PC-3 (cell line): ENCODE measurements around the gene TXNL4A. TPM values are rescaled to one million over a fixed set of nuclear protein-coding genes. Genes with fewer than 3 reads are reported as not detected.

Experiments
- ATAC-seq: fragments of 200-7000 bp; cut with Tn5 transposase; 2 replicates; pipeline ENCODE4 v1.9.1; 2020; ENCODE audit warnings: mild to moderate bottlenecking, moderate library complexity
- BruUV-seq: library from RNA; stranded (reverse); fragments of 400-500 nt; replicated peaks from 2 replicates; lab custom pipeline; 2021; lab: Mats Ljungman, UMichigan
- CTCF ChIA-PET: fragments of 300-600 bp; sonication (Branson Sonifier 250); formaldehyde crosslinking; loops from one replicate; lab custom pipeline; 2022; ENCODE audit warnings: antibody characterized with exemption; lab: Charles Lee
- POLR2A ChIA-PET: fragments of 300-600 bp; sonication (Branson Sonifier 250); formaldehyde crosslinking; loops from one replicate; lab custom pipeline; 2022; ENCODE audit warnings: antibody characterized with exemption; ENCODE audit not compliant: unreplicated experiment; lab: Charles Lee
- DNase-seq: peaks from one replicate; pipeline ENCODE4 v3.0.0-alpha.2; 2015
- H2AFZ ChIP-seq: fragments of 300-600 bp; sonication (generic); 2 replicates; pipeline ENCODE4 v1.6.0; 2016; ENCODE audit warnings: antibody characterized with exemption, low read length
- H3F3A ChIP-seq: fragments of 300-600 bp; sonication (generic); one replicate; pipeline ENCODE4 v1.6.0; 2017; ENCODE audit warnings: antibody characterized with exemption, low read length, control low read depth, mild to moderate bottlenecking; ENCODE audit not compliant: unreplicated experiment
- H3K27ac ChIP-seq: fragments of 300-600 bp; sonication (generic); 2 replicates; pipeline ENCODE4 v1.5.1; 2016; ENCODE audit warnings: mild to moderate bottlenecking, low read length
- H3K27me3 ChIP-seq: fragments of 300-600 bp; sonication (generic); 2 replicates; pipeline ENCODE4 v1.6.1; 2016; ENCODE audit warnings: low read length, mixed read lengths
- H3K36me3 ChIP-seq: fragments of 300-600 bp; sonication (generic); 2 replicates; pipeline ENCODE4 v1.6.1; 2016; ENCODE audit warnings: low read depth, mixed run types, low read length, mixed read lengths
- H3K4me1 ChIP-seq: fragments of 300-600 bp; sonication (generic); 2 replicates; pipeline ENCODE4 v1.5.1; 2016; ENCODE audit warnings: low read length; ENCODE audit not compliant: insufficient read depth
- H3K4me2 ChIP-seq: fragments of 300-600 bp; sonication (generic); 2 replicates; pipeline ENCODE4 v1.6.0; 2016; ENCODE audit warnings: low read length
- H3K4me3 ChIP-seq: fragments of 300-600 bp; sonication (generic); 2 replicates; pipeline ENCODE4 v1.5.1; 2016; ENCODE audit warnings: mild to moderate bottlenecking, low read length, mixed read lengths
- H3K79me2 ChIP-seq: fragments of 300-600 bp; sonication (generic); 2 replicates; pipeline ENCODE4 v1.6.1; 2017; ENCODE audit warnings: low read length, mixed read lengths
- H3K9ac ChIP-seq: fragments of 300-600 bp; sonication (generic); 2 replicates; pipeline ENCODE4 v1.6.0; 2016; ENCODE audit warnings: mild to moderate bottlenecking, low read length
- H3K9me2 ChIP-seq: fragments of 300-600 bp; sonication (generic); replicated peaks from 2 replicates; pipeline ENCODE4 v1.6.1; 2016; ENCODE audit warnings: mixed run types, low read length, mixed read lengths
- H3K9me3 ChIP-seq: fragments of 300-600 bp; sonication (generic); 2 replicates; pipeline ENCODE4 v1.6.1; 2016; ENCODE audit warnings: low read length, mixed read lengths
- H4K20me1 ChIP-seq: fragments of 300-600 bp; sonication (generic); 2 replicates; pipeline ENCODE4 v1.6.1; 2016; ENCODE audit warnings: low read length, mixed read lengths
- CTCF ChIP-seq: fragments of 300-600 bp; sonication (generic); conservative IDR thresholded peaks from 2 replicates; pipeline ENCODE4 v1.5.1; 2017; ENCODE audit warnings: antibody characterized with exemption, low read depth, mild to moderate bottlenecking, low read length
- EZH2 ChIP-seq: fragments of 300-600 bp; sonication (generic); IDR thresholded peaks from one replicate; pipeline ENCODE4 v1.6.1; 2017; ENCODE audit warnings: antibody characterized with exemption, mild to moderate bottlenecking, low read length; ENCODE audit not compliant: unreplicated experiment
- EZH2phosphoT487 ChIP-seq: fragments of 300-600 bp; sonication (generic); IDR thresholded peaks from 2 replicates; pipeline ENCODE4 v1.6.1; 2018; ENCODE audit warnings: mild to moderate bottlenecking, antibody characterized with exemption, low read length, borderline replicate concordance
- intact Hi-C: fragments of 100-400 bp; cut with micrococcal nuclease; formaldehyde crosslinking; loops from 2 replicates; pipeline ENCODE4 v1.9.0; 2023
- total RNA-seq: library from RNA; depleted of rRNA; stranded (reverse); fragments of >200 nt; gene quantifications from 2 replicates; pipeline ENCODE4 v1.2.3, GENCODE V29; 2014

The TXNL4A gene
- total RNA-seq, 1 experiment from 2014 or later: 159 TPM

- Histone ChIP-seq H3K4me1 (no peaks in the 10 kb centered on the region), H3K27me3 (no peaks in the 10 kb centered on the region), H3K36me3 (peaks cover 47% of the 10 kb centered on the region), H3K27ac (no peak overlapping the region), H3K9ac (no peak overlapping the region), H2AFZ (no peak overlapping the region), H3K9me2 (no peaks in the 10 kb centered on the region), H4K20me1 (no peaks in the 10 kb centered on the region), H3K4me3 (no peak overlapping the region), H3K4me2 (no peak overlapping the region), H3F3A (no peaks in the 10 kb centered on the region), H3K9me3 (peaks cover 19% of the 10 kb centered on the region), H3K79me2 (peaks cover 29% of the 10 kb centered on the region)
- DNase-seq: no peak
- ChIA-PET CTCF (no interaction called here), POLR2A (no interaction called here)
- no TSS peak for BruUV-seq
- ATAC-seq: no peak
- no peak for TF ChIP-seq CTCF
- TF ChIP-seq EZH2phosphoT487: no peak
- TF ChIP-seq EZH2: no peak
- intact Hi-C loops: no loop called here
Observed at GRCh38 chr18:79928563-79928960, 59.8 kb downstream of the TXNL4A start.

GRCh38 chr18:79927607-79928562, 60.5 kb downstream of the TXNL4A start:
- Histone ChIP-seq H3K9me3 (peaks cover 14% of the 10 kb centered on the region), H2AFZ (no peak overlapping the region), H3K4me1 (no peaks in the 10 kb centered on the region), H3K4me3 (no peak overlapping the region), H3F3A (no peaks in the 10 kb centered on the region), H3K9me2 (no peaks in the 10 kb centered on the region), H3K36me3 (peaks cover 40% of the 10 kb centered on the region), H4K20me1 (no peaks in the 10 kb centered on the region), H3K9ac (no peak overlapping the region), H3K27me3 (no peaks in the 10 kb centered on the region), H3K27ac (no peak overlapping the region), H3K4me2 (no peak overlapping the region), H3K79me2 (peaks cover 24% of the 10 kb centered on the region)
- ATAC-seq (no peak), DNase-seq (no peak)
- BruUV-seq: no TSS peak
- CTCF ChIA-PET: no interaction called here
- POLR2A ChIA-PET: no interaction called here
- no peak for TF ChIP-seq CTCF
- TF ChIP-seq EZH2phosphoT487: no peak
- no peak for TF ChIP-seq EZH2
- intact Hi-C loops: no loop called here
